GM23248 (cell line): ENCODE data around the gene DUS2. TPM values are rescaled to one million over a fixed set of nuclear protein-coding genes. Genes with fewer than 3 reads are reported as not detected.

Experiments used
- DNase-seq: peaks from one replicate; pipeline ENCODE4 v3.0.0-alpha.2; 2015
- H2AFZ ChIP-seq: fragments of 200-600 bp; sonication (generic); 2 replicates; pipeline ENCODE4 v1.6.1; 2016; ENCODE audit warnings: antibody characterized with exemption
- H3F3A ChIP-seq: fragments of 200-600 bp; sonication (generic); 2 replicates; pipeline ENCODE4 v1.6.1; 2016; ENCODE audit warnings: mild to moderate bottlenecking, antibody characterized with exemption, mixed run types; ENCODE audit not compliant: insufficient read depth
- H3K27ac ChIP-seq: fragments of 200-600 bp; sonication (generic); 2 replicates; pipeline ENCODE4 v1.5.1; 2016; ENCODE audit warnings: mild to moderate bottlenecking
- H3K27me3 ChIP-seq: fragments of 200-600 bp; sonication (generic); replicated peaks from 2 replicates; pipeline ENCODE4 v1.6.1; 2016; ENCODE audit warnings: mild to moderate bottlenecking; ENCODE audit not compliant: insufficient read depth
- H3K36me3 ChIP-seq: fragments of 200-600 bp; sonication (generic); 2 replicates; pipeline ENCODE4 v1.6.1; 2016; ENCODE audit warnings: low read depth, mild to moderate bottlenecking
- H3K4me1 ChIP-seq: fragments of 200-600 bp; sonication (generic); 2 replicates; pipeline ENCODE4 v1.6.1; 2016; ENCODE audit warnings: mild to moderate bottlenecking; ENCODE audit not compliant: insufficient read depth
- H3K4me2 ChIP-seq: fragments of 200-600 bp; sonication (generic); one replicate; pipeline ENCODE4 v1.6.1; 2016; ENCODE audit warnings: mild to moderate bottlenecking; ENCODE audit not compliant: unreplicated experiment
- H3K4me3 ChIP-seq: fragments of 200-600 bp; sonication (generic); 2 replicates; pipeline ENCODE4 v1.5.1; 2016; ENCODE audit warnings: mild to moderate bottlenecking
- H3K79me2 ChIP-seq: fragments of 200-600 bp; sonication (generic); 2 replicates; pipeline ENCODE4 v1.6.1; 2016; ENCODE audit warnings: mild to moderate bottlenecking; ENCODE audit not compliant: insufficient read depth
- H3K9ac ChIP-seq: fragments of 200-600 bp; sonication (generic); 2 replicates; pipeline ENCODE4 v1.6.1; 2016; ENCODE audit warnings: mild to moderate bottlenecking
- H3K9me2 ChIP-seq: fragments of 200-600 bp; sonication (generic); 2 replicates; pipeline ENCODE4 v1.6.1; 2016; ENCODE audit warnings: mixed run types, mild to moderate bottlenecking, moderate library complexity; ENCODE audit not compliant: insufficient read depth
- H3K9me3 ChIP-seq: fragments of 200-600 bp; sonication (generic); one replicate; pipeline ENCODE4 v1.6.1; 2017; ENCODE audit warnings: low read depth
- H4K20me1 ChIP-seq: fragments of 200-600 bp; sonication (generic); 2 replicates; pipeline ENCODE4 v1.6.0; 2016; ENCODE audit not compliant: insufficient read depth
- EZH2 ChIP-seq: fragments of 200-600 bp; sonication (generic); IDR thresholded peaks from 2 replicates; pipeline ENCODE4 v1.6.1; 2018; ENCODE audit warnings: antibody characterized with exemption, mild to moderate bottlenecking; ENCODE audit not compliant: insufficient read depth, poor library complexity, severe bottlenecking
- EZH2phosphoT487 ChIP-seq: fragments of 200-600 bp; sonication (generic); IDR thresholded peaks from 2 replicates; pipeline ENCODE4 v1.6.1; 2018; ENCODE audit warnings: antibody characterized with exemption, moderate library complexity, mild to moderate bottlenecking, low read depth; ENCODE audit not compliant: insufficient read depth
- WGBS, 2 experiments: methylation state at CpG; one replicate each; pipeline ENCODE4 v1.1.6; 2015 to 2017; ENCODE audit warnings: low lambda C conversion rate in 2 of 2, low coverage in 1 of 2; ENCODE audit errors: missing lambda C conversion rate in 2 of 2; 5-methylcytosine and 5-hydroxymethylcytosine counted together
- in situ Hi-C: fragments of 300-500 bp; cut with MboI; formaldehyde crosslinking; loops from 2 replicates; pipeline ENCODE4 v1.15.0; 2020
- polyA plus RNA-seq: library from polyadenylated mRNA; unstranded; fragments of >200 nt; fragmentation: Nextera tagmentation; extraction: Ambion mirVana; gene quantifications from 2 replicates; pipeline ENCODE4 v1.2.1, GENCODE V29; 2016
- total RNA-seq: library from RNA; depleted of rRNA; stranded (reverse); fragments of >200 nt; shearing (Covaris generic); gene quantifications from 2 replicates; pipeline ENCODE4 v1.2.3, GENCODE V29; 2014

The DUS2 gene
- total and polyA plus RNA-seq, 2 experiments from 2014 or later: 14.0 to 18.4 TPM

DNA sequence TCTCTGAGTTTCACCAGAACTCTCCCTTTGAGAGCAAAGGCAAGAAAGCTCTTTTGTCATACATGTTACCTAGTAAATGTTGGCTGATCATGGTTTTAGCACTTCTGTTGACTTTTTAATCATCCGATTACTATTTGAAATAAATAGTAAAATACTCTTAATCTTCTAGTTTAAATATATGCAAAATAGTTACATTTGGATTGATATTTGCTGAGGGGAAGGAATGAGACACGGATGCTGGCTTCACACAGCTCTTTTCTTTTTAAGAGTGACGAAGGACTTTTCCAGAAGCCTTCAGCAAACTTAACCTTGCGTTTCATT is 71.5 kb downstream of the DUS2 start:
- TF ChIP-seq EZH2phosphoT487 (no peak), EZH2 (no peak)
- H3K79me2 ChIP-seq: peaks cover 97% of the 10 kb centered on the region
- H4K20me1 ChIP-seq: no peaks in the 10 kb centered on the region
- in situ Hi-C loops: no loop called here
- no peaks in the 10 kb centered on the region for H3K9me3 ChIP-seq
- DNase-seq: no peak
- H3K27ac ChIP-seq: no peak overlapping the region
- H3K9ac ChIP-seq: no peak overlapping the region
- no peak overlapping the region for H3K4me2 ChIP-seq
- no peaks in the 10 kb centered on the region for H3K36me3 ChIP-seq
- H3K9me2 ChIP-seq: no peaks in the 10 kb centered on the region
- no peak overlapping the region for H3K4me3 ChIP-seq
- no peaks in the 10 kb centered on the region for H3K27me3 ChIP-seq
- H3F3A ChIP-seq: peaks cover 20% of the 10 kb centered on the region; the same call in 1 of the 2 replicates
- H2AFZ ChIP-seq: no peak overlapping the region
- peaks cover 27% of the 10 kb centered on the region for H3K4me1 ChIP-seq
- WGBS, 2 experiments: 84 to 91% methylated on average over 4 of the region's 4 CpGs

DNA sequence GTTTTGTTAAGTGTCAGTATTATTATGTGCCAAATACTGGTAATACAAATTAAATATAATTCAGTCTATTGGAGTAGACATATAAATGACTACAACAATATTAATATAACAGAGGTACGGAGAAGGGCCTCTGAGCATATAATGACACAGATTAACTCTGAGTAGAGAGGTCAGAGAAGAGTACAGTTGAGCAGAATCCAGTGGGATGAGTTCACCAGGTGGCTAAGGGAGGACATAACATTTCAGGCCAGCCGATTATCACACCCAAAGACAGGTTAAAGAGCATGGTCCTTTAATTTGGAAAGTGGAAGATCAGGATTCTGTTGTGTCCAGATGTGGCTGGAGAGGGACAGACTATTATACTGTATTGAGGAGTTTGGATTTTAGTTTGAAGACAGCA is 73.4 kb downstream of the DUS2 start:
- Histone ChIP-seq H3K36me3 (no peaks in the 10 kb centered on the region), H3F3A (peaks cover 19% of the 10 kb centered on the region; the same call in 1 of the 2 replicates), H3K9me3 (no peaks in the 10 kb centered on the region), H3K9ac (no peak overlapping the region), H4K20me1 (no peaks in the 10 kb centered on the region), H3K4me1 (peaks cover 18% of the 10 kb centered on the region), H3K4me2 (no peak overlapping the region), H3K4me3 (no peak overlapping the region), H3K27me3 (no peaks in the 10 kb centered on the region), H3K27ac (no peak overlapping the region), H3K79me2 (peaks cover 97% of the 10 kb centered on the region), H2AFZ (no peak overlapping the region), H3K9me2 (no peaks in the 10 kb centered on the region)
- WGBS, 2 experiments: 93% methylated on average over 2 of the region's 2 CpGs
- DNase-seq: no peak
- TF ChIP-seq EZH2phosphoT487 (no peak), EZH2 (no peak)
- in situ Hi-C loops: no loop called here

DNA sequence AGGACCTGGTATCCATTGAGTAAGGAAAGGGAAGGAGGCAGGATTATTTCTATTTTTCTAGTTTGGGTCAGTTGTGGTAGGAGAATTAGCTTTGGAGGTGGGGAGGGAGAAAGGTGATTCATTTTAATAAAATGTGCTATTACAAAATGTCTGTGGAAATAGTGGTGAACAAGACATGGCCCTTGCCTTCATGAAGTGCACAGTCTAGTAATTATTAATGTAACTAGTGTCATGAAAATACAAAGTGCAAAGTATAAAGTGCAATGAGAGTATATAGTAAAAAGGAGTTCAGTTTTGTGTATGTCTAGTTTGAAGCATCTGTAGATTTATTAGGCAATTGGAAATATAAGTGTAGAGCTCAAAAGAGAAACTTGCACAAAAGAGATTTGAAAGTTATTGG is 74.0 kb downstream of the DUS2 start:
- no peak overlapping the region for H3K9ac ChIP-seq
- H2AFZ ChIP-seq: no peak overlapping the region
- no peak overlapping the region for H3K4me2 ChIP-seq
- peaks cover 12% of the 10 kb centered on the region for H3K4me1 ChIP-seq
- H4K20me1 ChIP-seq: no peaks in the 10 kb centered on the region
- H3K79me2 ChIP-seq: peaks cover 96% of the 10 kb centered on the region
- in situ Hi-C loops: no loop called here
- TF ChIP-seq EZH2: no peak
- H3F3A ChIP-seq: peaks cover 14% of the 10 kb centered on the region; the same call in 1 of the 2 replicates
- no peaks in the 10 kb centered on the region for H3K9me2 ChIP-seq
- H3K9me3 ChIP-seq: no peaks in the 10 kb centered on the region
- no peak overlapping the region for H3K27ac ChIP-seq
- H3K36me3 ChIP-seq: no peaks in the 10 kb centered on the region
- DNase-seq: no peak
- H3K4me3 ChIP-seq: no peak overlapping the region
- no peaks in the 10 kb centered on the region for H3K27me3 ChIP-seq

DNA sequence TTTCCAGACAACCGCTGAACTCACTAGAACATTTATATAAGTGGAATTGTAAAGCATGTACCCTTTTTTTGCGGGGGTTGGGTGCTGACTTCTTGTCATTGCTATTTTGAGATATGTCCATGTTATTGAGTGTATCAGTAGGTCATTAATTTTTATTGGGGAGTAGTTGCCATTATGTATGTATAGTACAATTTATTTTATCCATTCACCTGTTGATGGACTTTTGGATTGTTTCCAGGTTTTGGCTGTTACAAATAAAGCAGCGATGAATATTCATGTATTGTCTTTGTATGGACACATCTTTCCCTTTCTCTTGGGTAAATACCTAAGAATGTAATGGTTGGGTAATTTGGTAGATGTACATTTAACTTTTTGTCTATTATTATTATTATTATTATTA is 74.8 kb downstream of the DUS2 start:
- Histone ChIP-seq H3K9ac (no peak overlapping the region), H3F3A (peaks cover 14% of the 10 kb centered on the region; the same call in 1 of the 2 replicates), H3K4me3 (no peak overlapping the region), H3K9me3 (no peaks in the 10 kb centered on the region), H3K79me2 (peaks cover 95% of the 10 kb centered on the region), H3K27ac (no peak overlapping the region), H3K4me2 (no peak overlapping the region), H3K9me2 (no peaks in the 10 kb centered on the region), H4K20me1 (no peaks in the 10 kb centered on the region), H3K36me3 (no peaks in the 10 kb centered on the region), H3K4me1 (peaks cover 11% of the 10 kb centered on the region), H2AFZ (no peak overlapping the region), H3K27me3 (no peaks in the 10 kb centered on the region)
- no peak for TF ChIP-seq EZH2
- no peak for TF ChIP-seq EZH2phosphoT487
- DNase-seq: no peak
- in situ Hi-C loops: no loop called here
- 96 to 98% methylated on average over 3 of the region's 3 CpGs for WGBS, 2 experiments

DNA sequence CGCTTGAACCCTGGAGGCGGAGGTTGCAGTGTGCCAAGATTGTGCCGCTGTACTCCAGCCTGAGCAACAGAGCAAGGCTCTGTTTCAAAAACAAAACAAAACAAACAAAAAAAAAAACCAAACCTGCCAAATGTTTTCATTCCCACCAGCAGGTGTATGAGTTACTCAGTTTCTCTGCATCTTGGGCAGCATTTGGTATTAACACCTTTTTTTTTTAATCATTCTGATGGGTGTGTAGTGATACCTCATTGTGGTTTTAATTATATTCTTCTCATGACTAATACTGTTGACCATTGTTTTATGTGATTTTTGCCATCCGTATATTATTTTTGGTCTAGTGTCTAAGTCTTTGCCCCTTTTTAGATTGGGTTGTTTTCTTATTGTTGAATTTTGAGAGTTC is 77.4 kb downstream of the DUS2 start:
- Histone ChIP-seq H3K4me1 (no peaks in the 10 kb centered on the region), H3K27ac (no peak overlapping the region), H3K9ac (no peak overlapping the region), H3K9me3 (no peaks in the 10 kb centered on the region), H3K79me2 (peaks cover 95% of the 10 kb centered on the region), H3K4me2 (no peak overlapping the region), H3K36me3 (no peaks in the 10 kb centered on the region), H2AFZ (no peak overlapping the region), H3K9me2 (no peaks in the 10 kb centered on the region), H3F3A (peaks cover 4% of the 10 kb centered on the region; the same call in 1 of the 2 replicates), H3K27me3 (no peaks in the 10 kb centered on the region), H3K4me3 (no peak overlapping the region), H4K20me1 (no peaks in the 10 kb centered on the region)
- in situ Hi-C loops: no loop called here
- no peak for DNase-seq
- WGBS, 2 experiments: 64 to 71% methylated on average over 4 of the region's 4 CpGs
- TF ChIP-seq EZH2: no peak
- TF ChIP-seq EZH2phosphoT487: no peak
